Breast epithelium (tissue), 3 donors: ENCODE data around the gene GLIS2.

Experiments
- POLR2A ChIP-seq: fragments of 450-650 bp; IDR thresholded peaks from one replicate; pipeline ENCODE4 v1.6.1; 2016; ENCODE audit warnings: antibody characterized with exemption, mild to moderate bottlenecking, moderate library complexity
- POLR2AphosphoS5 ChIP-seq, 3 donors: sonication (generic); formaldehyde crosslinking; IDR thresholded peaks; one replicate each; pipeline ENCODE4 v1.6.1; 2017; ENCODE audit warnings: antibody characterized with exemption in 3 of 3
- TF ChIP-seq, protein P1 (sequence below), 3 donors: fragments of 450-650 bp; IDR thresholded peaks; one replicate each; pipeline ENCODE4 v1.5.1; 2016 to 2017; ENCODE audit warnings: antibody characterized with exemption in 3 of 3, mild to moderate bottlenecking in 3 of 3, moderate library complexity in 3 of 3

DNA sequence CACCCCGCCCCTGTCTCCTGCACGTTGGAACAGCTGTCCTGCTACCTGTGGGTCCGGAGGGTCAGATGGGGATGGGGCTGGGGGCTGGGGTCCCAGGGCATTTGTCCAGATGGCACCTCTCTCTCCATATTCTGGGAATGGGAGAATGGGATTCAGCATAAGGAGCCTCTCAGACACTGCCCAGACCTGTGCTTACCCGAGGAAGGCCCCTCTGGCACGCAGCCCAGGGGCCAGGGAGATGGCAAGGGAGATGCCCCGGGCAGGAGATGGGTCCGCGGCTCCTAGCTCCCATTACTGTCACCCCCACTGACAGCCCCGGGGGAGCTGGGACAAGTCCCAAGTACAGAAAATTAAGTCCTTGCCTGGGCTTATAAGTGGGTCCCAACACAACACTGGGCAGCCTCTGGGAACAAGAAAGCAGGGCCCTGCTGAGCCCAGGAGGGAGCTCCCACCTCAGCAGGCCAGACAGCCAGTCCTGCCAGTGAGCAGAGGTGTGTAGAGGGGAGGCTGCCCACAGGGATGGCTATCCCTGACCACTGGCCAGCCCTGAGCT is 57.6 kb downstream of the GLIS2 start:
- TF ChIP-seq POLR2A (no peak), POLR2AphosphoS5 (IDR thresholded peaks at IDR 0.05) (no peak)
- TF ChIP-seq, protein P1, sequence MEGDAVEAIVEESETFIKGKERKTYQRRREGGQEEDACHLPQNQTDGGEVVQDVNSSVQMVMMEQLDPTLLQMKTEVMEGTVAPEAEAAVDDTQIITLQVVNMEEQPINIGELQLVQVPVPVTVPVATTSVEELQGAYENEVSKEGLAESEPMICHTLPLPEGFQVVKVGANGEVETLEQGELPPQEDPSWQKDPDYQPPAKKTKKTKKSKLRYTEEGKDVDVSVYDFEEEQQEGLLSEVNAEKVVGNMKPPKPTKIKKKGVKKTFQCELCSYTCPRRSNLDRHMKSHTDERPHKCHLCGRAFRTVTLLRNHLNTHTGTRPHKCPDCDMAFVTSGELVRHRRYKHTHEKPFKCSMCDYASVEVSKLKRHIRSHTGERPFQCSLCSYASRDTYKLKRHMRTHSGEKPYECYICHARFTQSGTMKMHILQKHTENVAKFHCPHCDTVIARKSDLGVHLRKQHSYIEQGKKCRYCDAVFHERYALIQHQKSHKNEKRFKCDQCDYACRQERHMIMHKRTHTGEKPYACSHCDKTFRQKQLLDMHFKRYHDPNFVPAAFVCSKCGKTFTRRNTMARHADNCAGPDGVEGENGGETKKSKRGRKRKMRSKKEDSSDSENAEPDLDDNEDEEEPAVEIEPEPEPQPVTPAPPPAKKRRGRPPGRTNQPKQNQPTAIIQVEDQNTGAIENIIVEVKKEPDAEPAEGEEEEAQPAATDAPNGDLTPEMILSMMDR (IDR thresholded peaks at IDR 0.05) = no peak
